SW 1271 (cell line): ENCODE measurements around the gene CPED1.
"Not testable (repeated sequence)": the region's sequence is repeated elsewhere in the genome, so short reads cannot be mapped to it uniquely, and the experiment has no call there.

Experiments
- DNase-seq, 2 experiments: peaks; one replicate each; lab custom pipeline; 2025; lab: John Stamatoyannopoulos, UW

CPED1 gene

GRCh38 chr7:121183883-121184282 lies 195.4 kb downstream of the CPED1 start:
- DNase-seq: not testable (repeated sequence)

- DNase-seq: no peak
Observed at GRCh38 chr7:121186746-121187145, 198.2 kb downstream of the CPED1 start.

GRCh38 chr7:121187222-121187621 lies 198.7 kb downstream of the CPED1 start:
- no peak for DNase-seq

- DNase-seq: no peak
Observed at GRCh38 chr7:121187676-121188075, 199.2 kb downstream of the CPED1 start.

- no peak for DNase-seq
Observed at GRCh38 chr7:121192834-121193233, 204.3 kb downstream of the CPED1 start.

- DNase-seq: no peak
Observed at GRCh38 chr7:121195010-121195409, 206.5 kb downstream of the CPED1 start.

GRCh38 chr7:121195874-121196273 lies 207.4 kb downstream of the CPED1 start:
- DNase-seq: no peak

GRCh38 chr7:121196286-121196685 lies 207.8 kb downstream of the CPED1 start:
- DNase-seq: no peak

GRCh38 chr7:121197455-121197854 lies 208.9 kb downstream of the CPED1 start:
- DNase-seq: no peak

- DNase-seq: no peak
Observed at GRCh38 chr7:121198502-121198901, 210.0 kb downstream of the CPED1 start.

- DNase-seq: no peak
Observed at GRCh38 chr7:121202125-121202524, 213.6 kb downstream of the CPED1 start.

- DNase-seq: no peak
Observed at GRCh38 chr7:121202834-121203233, 214.3 kb downstream of the CPED1 start.

- no peak for DNase-seq
Observed at GRCh38 chr7:121204537-121204936, 216.0 kb downstream of the CPED1 start.

GRCh38 chr7:121205777-121206176 lies 217.3 kb downstream of the CPED1 start:
- DNase-seq: no peak

- no peak for DNase-seq
Observed at GRCh38 chr7:121211253-121211652, 222.7 kb downstream of the CPED1 start.

- no peak for DNase-seq
Observed at GRCh38 chr7:121212036-121212435, 223.5 kb downstream of the CPED1 start.

GRCh38 chr7:121214657-121215056 lies 226.1 kb downstream of the CPED1 start:
- no peak for DNase-seq

- DNase-seq: no peak
Observed at GRCh38 chr7:121219026-121219425, 230.5 kb downstream of the CPED1 start.

GRCh38 chr7:121221108-121221507 lies 232.6 kb downstream of the CPED1 start:
- not testable (repeated sequence) for DNase-seq

- no peak for DNase-seq
Observed at GRCh38 chr7:121228779-121229178, 240.3 kb downstream of the CPED1 start.

GRCh38 chr7:121235201-121235600 lies 246.7 kb downstream of the CPED1 start:
- DNase-seq: no peak

- DNase-seq: no peak
Observed at GRCh38 chr7:121237601-121238000, 249.1 kb downstream of the CPED1 start.

- no peak for DNase-seq
Observed at GRCh38 chr7:121244120-121244870, 255.8 kb downstream of the CPED1 start.

GRCh38 chr7:121251367-121251766 lies 262.9 kb downstream of the CPED1 start:
- DNase-seq: not testable (repeated sequence)
